Left ventricle myocardium inferior (tissue), 1 donor: ENCODE measurements around the gene KLHL29. TPM values are rescaled to one million over a fixed set of nuclear protein-coding genes. Genes with fewer than 3 reads are reported as not detected.

Experiments
- DNase-seq: peaks from one replicate; pipeline ENCODE4 v3.0.0-alpha.2; 2020
- H3K27ac ChIP-seq: fragments of 200-600 bp; replicated peaks from 2 replicates; pipeline ENCODE4 v1.8.0; 2021
- H3K27me3 ChIP-seq: fragments of 200-600 bp; 2 replicates; pipeline ENCODE4 v1.8.0; 2021; ENCODE audit warnings: low read depth
- H3K36me3 ChIP-seq: fragments of 200-600 bp; 2 replicates; pipeline ENCODE4 v1.8.0; 2021
- H3K4me1 ChIP-seq: fragments of 200-600 bp; 2 replicates; pipeline ENCODE4 v1.8.0; 2021
- H3K4me3 ChIP-seq: fragments of 200-600 bp; 2 replicates; pipeline ENCODE4 v1.8.0; 2021; ENCODE audit warnings: mild to moderate bottlenecking, moderate library complexity
- H3K9me3 ChIP-seq: fragments of 200-600 bp; replicated peaks from 2 replicates; pipeline ENCODE4 v1.8.0; 2021
- CTCF ChIP-seq: fragments of 200-600 bp; IDR thresholded peaks from 2 replicates; pipeline ENCODE4 v1.8.0; 2021; ENCODE audit warnings: antibody characterized with exemption, mild to moderate bottlenecking, borderline replicate concordance
- intact Hi-C: fragments of 100-400 bp; cut with micrococcal nuclease; formaldehyde crosslinking; loops from one replicate; pipeline ENCODE4 v1.11.0; 2022
- total RNA-seq: library from RNA; stranded (reverse); fragmentation: NEBNext Ultra II Directional; extraction: Animal tissue kit (Norgen Biotek cat#: 25700); gene quantifications from one replicate; pipeline ENCODE4 v1.2.1, GENCODE V29; 2021
- donor health status: DM: no; HTN: yes; CAD: no; lungs with severe emphysema.

KLHL29 gene
- total RNA-seq, 1 donor from 2014 or later = 1.1 TPM

- Histone ChIP-seq H3K36me3 (no peaks in the 10 kb centered on the region), H3K27me3 (no peaks in the 10 kb centered on the region), H3K4me1 (peaks cover 17% of the 10 kb centered on the region), H3K27ac (no peak overlapping the region), H3K4me3 (no peak overlapping the region), H3K9me3 (no peaks in the 10 kb centered on the region)
- intact Hi-C loops = no loop called here
- no peak for TF ChIP-seq CTCF
- no peak for DNase-seq
Observed at GRCh38 chr2:23585273-23586170, 200.5 kb downstream of the KLHL29 start.

GRCh38 chr2:23586741-23587306 lies 201.8 kb downstream of the KLHL29 start:
- Histone ChIP-seq H3K4me1 (peaks cover 29% of the 10 kb centered on the region), H3K36me3 (no peaks in the 10 kb centered on the region), H3K27me3 (no peaks in the 10 kb centered on the region), H3K9me3 (no peaks in the 10 kb centered on the region), H3K27ac (no peak overlapping the region), H3K4me3 (no peak overlapping the region)
- intact Hi-C loops = no loop called here
- no peak for DNase-seq
- no peak for TF ChIP-seq CTCF

- Histone ChIP-seq H3K4me1 (peaks cover 34% of the 10 kb centered on the region), H3K36me3 (no peaks in the 10 kb centered on the region), H3K9me3 (no peaks in the 10 kb centered on the region), H3K4me3 (no peak overlapping the region), H3K27me3 (no peaks in the 10 kb centered on the region), H3K27ac (no peak overlapping the region)
- DNase-seq = no peak
- no peak for TF ChIP-seq CTCF
- intact Hi-C loops = no loop called here
Observed at GRCh38 chr2:23587341-23587880, 202.4 kb downstream of the KLHL29 start.

GRCh38 chr2:23588106-23588505 lies 203.1 kb downstream of the KLHL29 start:
- no peak overlapping the region for H3K27ac ChIP-seq
- no peaks in the 10 kb centered on the region for H3K9me3 ChIP-seq
- TF ChIP-seq CTCF = no peak
- DNase-seq = no peak
- H3K4me3 ChIP-seq = no peak overlapping the region
- H3K4me1 ChIP-seq = peaks cover 34% of the 10 kb centered on the region
- H3K36me3 ChIP-seq = no peaks in the 10 kb centered on the region
- intact Hi-C loops = no loop called here
- no peaks in the 10 kb centered on the region for H3K27me3 ChIP-seq

GRCh38 chr2:23588508-23589201 lies 203.7 kb downstream of the KLHL29 start:
- intact Hi-C loops = no loop called here
- Histone ChIP-seq H3K9me3 (no peaks in the 10 kb centered on the region), H3K4me3 (no peak overlapping the region), H3K27me3 (no peaks in the 10 kb centered on the region), H3K27ac (peak overlapping the region; percentile 59), H3K4me1 (peaks cover 38% of the 10 kb centered on the region), H3K36me3 (no peaks in the 10 kb centered on the region)
- no peak for DNase-seq
- TF ChIP-seq CTCF = no peak
